Stimulated activated CD8-positive, alpha-beta memory T cell treated with anti-CD3 and anti-CD28 coated beads, Interleukin-12 subunit alpha, Interleukin-12 subunit beta, amount 100 ng/mL, for 1 hour (primary cell): ENCODE results near the gene MGP.

Experiments used
- DNase-seq: peaks from one replicate; pipeline ENCODE4 v3.0.0-alpha.2; 2020; ENCODE audit warnings: low read depth

The MGP gene

GRCh38 chr12:14885718-14886221 lies at the start of gene MGP:
Gene MGP (minus strand): TSS chr12:14885854. CDS start chr12:14885791, 63 bp downstream.
- no peak for DNase-seq

DNA sequence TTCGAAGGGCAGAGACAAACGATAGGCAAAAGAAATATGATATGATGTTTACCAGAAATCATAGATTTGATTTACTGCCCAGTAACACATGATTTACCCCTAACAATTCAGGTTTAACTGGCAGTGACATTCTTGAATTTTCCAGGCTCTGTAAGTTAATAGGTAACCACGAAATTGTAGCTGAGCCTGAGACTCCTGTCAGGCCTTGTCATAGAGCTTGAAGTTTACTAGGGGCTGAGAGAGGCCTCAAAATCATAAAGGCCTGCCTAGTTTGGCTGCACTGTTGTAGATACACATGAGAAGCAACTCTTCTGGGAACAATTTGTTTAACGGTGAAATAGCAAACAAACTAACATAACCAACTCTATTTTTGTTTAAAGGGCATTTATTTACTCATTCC lies 49.4 kb upstream of the MGP start:
- DNase-seq: no peak

- no peak for DNase-seq
Observed at GRCh38 chr12:14934511-14934910, 48.9 kb upstream of the MGP start.

GRCh38 chr12:14931791-14932560 lies 46.3 kb upstream of the MGP start:
- no peak for DNase-seq

GRCh38 chr12:14931359-14931758 lies 45.7 kb upstream of the MGP start:
- DNase-seq: no peak

DNA sequence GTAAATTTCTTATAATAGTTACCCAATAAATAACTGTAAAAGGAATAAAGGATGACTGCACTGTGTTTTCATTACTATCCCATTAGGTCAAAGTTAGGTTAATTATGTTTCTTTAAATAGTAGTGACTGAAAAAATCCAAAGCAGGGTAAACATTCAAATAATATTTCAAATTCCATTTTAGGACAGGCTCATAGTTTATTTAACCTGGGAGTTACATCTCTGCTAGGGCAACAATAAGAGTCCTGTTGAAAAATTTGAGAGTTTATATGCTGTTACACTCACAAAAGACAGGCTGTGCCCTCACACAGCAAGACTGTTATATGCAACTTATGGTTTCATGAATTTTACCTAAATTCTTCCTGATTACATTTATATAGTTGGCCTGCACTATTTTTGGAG lies 44.6 kb upstream of the MGP start:
- DNase-seq: no peak

GRCh38 chr12:14928931-14929330 lies 43.3 kb upstream of the MGP start:
- DNase-seq: no peak

DNA sequence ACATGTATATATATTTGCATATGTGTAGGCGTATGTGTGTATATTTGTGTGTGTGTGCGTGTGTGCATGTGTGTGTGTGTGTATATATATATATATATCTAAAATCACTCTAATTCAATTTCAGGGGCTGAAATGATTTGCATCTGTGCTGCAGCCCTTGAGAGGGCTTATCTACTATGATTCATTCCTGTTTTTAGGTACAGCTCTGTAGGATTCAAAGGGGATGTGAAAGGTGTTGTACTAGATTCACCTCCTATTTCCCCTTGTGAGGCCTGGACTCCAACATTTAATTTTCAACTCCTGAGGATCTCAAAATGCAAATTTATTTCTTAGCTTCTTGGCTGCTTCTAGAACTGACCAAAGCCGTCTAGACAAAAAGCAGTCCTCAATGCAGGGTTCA lies 41.6 kb upstream of the MGP start:
- DNase-seq: no peak

GRCh38 chr12:14924541-14924940 lies 38.9 kb upstream of the MGP start:
- no peak for DNase-seq

- DNase-seq: no peak
Observed at GRCh38 chr12:14923944-14924343, 38.3 kb upstream of the MGP start.

DNA sequence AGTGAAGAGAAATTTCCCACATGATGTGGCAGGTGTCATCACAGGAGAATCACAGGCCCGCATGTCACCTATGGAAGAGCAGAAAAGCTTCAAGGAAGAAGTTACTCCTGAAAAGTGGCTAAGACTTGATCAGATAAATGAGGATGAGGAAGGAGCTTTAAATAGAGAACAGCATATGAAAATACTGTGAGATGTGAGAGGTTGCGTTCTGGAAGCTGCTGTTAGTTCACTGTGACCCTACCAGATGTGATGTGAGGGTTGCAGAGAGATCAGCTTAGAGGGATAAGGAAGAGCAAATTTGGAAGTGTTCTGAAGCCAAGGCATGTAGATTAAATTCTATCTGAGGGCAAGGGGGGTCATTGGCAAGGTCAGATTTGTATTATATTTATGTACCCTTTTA lies 35.6 kb upstream of the MGP start:
- no peak for DNase-seq

- no peak for DNase-seq
Observed at GRCh38 chr12:14920475-14921126, 34.9 kb upstream of the MGP start.

- DNase-seq: no peak
Observed at GRCh38 chr12:14919455-14919854, 33.8 kb upstream of the MGP start.

- no peak for DNase-seq
Observed at GRCh38 chr12:14915736-14916135, 30.1 kb upstream of the MGP start.

DNA sequence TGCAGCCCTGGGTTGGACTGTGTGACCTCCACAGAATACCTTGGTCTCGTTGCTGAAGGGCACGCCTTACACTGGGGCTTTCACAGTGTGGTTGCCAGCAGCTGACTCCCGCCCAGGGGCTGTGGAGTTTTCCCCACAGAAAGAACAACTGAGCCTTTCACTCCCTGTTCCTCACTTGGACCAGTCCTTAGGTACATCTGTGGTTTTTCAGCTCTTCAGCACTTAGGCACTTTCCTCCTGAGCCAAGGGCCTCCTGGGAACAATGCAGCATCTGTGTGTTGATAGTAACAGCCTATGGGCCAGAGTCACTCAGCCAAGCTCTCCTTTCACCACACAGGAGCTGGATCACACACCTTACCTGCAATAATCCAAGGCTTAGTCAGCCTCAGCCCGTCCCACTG lies 27.7 kb upstream of the MGP start:
- DNase-seq: no peak

GRCh38 chr12:14911131-14911530 lies 25.5 kb upstream of the MGP start:
- no peak for DNase-seq

DNA sequence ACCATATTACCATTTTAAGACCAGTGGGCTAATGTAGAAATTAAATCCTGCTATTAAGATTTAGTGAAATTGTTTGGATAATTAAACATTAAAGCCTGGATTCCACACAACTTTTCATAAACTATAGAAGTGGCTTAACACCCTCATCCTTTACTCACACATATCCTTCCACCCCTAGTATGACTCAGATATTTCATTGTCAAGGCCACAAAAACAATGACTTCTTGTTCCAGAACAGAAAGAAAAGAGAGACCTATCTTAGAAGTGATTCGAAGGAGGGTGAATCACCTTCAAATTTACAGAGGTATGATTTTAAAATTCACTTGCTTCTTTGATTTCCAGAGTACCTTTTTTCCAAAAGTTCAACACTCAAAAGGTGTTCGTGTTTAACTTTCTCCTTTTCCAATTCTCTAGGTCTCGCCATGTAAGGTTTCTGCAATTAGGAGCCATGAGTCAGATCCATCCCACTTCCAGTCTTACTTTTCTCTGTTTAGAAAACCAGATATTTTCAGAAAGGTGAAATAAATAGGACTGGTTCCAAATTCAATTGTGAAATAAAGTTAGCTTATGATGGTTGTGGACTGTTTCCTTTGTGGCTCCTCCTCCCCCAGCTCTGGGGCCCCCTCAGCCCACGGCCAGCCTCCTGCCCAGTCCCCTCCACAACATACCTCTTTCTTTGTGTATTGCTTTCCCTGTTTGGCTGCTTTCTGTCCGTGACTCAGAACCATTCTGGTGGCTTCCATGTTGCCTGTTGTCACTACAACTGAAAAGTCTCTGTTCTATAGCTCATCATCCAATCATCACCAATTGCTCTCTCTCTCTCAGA lies 24.6 kb upstream of the MGP start:
- DNase-seq: no peak

DNA sequence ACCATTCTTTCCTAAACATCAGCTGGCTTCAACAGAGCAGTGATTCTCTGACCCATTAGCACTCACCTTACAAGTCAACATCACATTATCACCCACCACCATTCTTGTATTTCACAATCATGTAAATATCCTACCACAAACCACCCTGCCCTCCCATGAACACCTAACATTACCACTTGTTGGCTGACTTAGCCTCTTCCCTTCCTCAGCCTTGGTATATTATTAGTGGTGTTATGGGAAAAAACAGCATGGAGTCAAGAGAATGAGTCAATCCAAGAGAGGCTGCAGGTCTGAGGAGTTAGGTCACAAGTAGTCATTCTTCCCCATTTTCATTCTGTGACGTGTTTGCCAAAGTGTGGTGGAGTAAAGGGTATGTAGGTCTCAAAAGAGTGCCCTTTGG lies 22.3 kb upstream of the MGP start:
- DNase-seq: no peak

DNA sequence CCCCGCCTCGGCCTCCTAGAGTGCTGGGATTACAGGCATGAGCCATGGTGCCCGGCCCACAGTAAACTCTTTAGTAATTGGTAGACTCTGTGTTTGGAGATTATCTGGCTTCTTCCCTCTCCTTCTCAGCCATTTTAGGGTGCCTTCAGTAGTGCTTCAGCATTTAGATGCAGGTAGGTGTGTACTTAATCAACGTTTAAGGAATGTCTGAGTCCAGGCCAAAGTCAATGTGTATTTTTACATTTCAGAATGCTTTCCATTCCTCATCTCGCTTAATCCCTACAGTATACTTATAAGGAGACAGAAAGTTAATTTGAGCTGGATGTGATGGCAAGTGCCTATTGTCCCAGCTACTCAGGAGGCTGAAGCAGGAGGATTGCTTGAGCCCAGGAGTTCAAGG lies 20.5 kb upstream of the MGP start:
- DNase-seq: no peak

DNA sequence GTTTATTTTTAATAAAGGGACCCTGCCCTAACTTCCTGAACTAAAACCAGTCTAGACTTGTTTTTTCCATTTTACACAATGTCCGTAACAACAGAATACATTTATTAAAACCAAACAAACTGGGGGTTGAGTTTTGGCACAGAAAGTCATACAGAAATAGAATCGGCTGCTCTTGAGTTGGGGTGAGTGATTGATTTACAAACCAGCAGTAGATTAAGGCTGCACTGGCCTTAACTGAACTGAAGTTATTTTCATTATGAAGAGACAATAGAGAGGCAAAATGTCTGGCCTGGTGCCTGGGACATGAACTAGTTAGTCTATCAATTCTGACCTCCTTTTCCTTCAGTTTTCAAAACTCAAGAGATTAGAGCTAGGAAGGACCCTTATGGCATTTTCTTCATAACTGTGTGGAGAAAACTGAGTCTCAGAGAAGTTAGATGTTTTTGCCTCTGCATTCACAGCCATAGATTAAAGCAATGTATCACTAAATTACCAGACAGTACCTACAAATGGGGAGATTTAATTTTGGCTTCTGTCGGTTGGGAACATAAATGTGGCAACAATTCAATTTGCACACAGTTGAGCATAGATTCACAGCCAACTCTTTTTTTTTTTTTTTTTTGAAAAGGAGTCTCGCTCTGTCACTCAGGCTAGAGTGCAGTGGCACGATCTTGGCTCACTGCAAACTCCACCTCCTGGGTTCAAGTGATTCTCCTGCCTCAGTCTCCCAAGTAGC lies 19.8 kb upstream of the MGP start:
- DNase-seq: no peak

GRCh38 chr12:14904854-14905253 lies 19.2 kb upstream of the MGP start:
- no peak for DNase-seq
